Neuronal stem cell (in vitro differentiated cells): ENCODE results near the gene ASPG.

Experiments used
- DNase-seq: peaks from one replicate; pipeline ENCODE4 v3.0.0-alpha.2; 2013; ENCODE audit warnings: low spot score
- H2AFZ ChIP-seq: one replicate; pipeline ENCODE4 v1.6.1; 2013; ENCODE audit warnings: mild to moderate bottlenecking, low read length, inconsistent platforms
- H2AK5ac ChIP-seq: 2 replicates; pipeline ENCODE4 v1.6.1; 2013; ENCODE audit warnings: low read depth, mild to moderate bottlenecking, inconsistent platforms, low read length, moderate library complexity, mixed read lengths
- H2BK120ac ChIP-seq: 2 replicates; pipeline ENCODE4 v1.6.1; 2013; ENCODE audit warnings: low read depth, mild to moderate bottlenecking, inconsistent platforms, low read length, moderate library complexity, mixed read lengths
- H2BK12ac ChIP-seq: one replicate; pipeline ENCODE4 v1.6.1; 2013; ENCODE audit warnings: low read length, inconsistent platforms
- H2BK15ac ChIP-seq: 2 replicates; pipeline ENCODE4 v1.6.1; 2013; ENCODE audit warnings: mild to moderate bottlenecking, low read length, inconsistent platforms, mixed read lengths
- H2BK5ac ChIP-seq: one replicate; pipeline ENCODE4 v1.6.1; 2013; ENCODE audit warnings: inconsistent platforms, mild to moderate bottlenecking, low read length, moderate library complexity
- H3K14ac ChIP-seq: one replicate; pipeline ENCODE4 v1.6.1; 2013; ENCODE audit warnings: low read length, inconsistent platforms
- H3K18ac ChIP-seq: 2 replicates; pipeline ENCODE4 v1.6.1; 2013; ENCODE audit warnings: low read length, inconsistent platforms
- H3K23ac ChIP-seq: 2 replicates; pipeline ENCODE4 v1.6.1; 2013; ENCODE audit warnings: low read depth, mild to moderate bottlenecking, mixed read lengths, low read length, inconsistent platforms; ENCODE audit not compliant: poor library complexity
- H3K27ac ChIP-seq: replicated peaks from 3 replicates; pipeline ENCODE4 v1.5.1; 2013; ENCODE audit warnings: low read length, inconsistent platforms
- H3K27me3 ChIP-seq, 3 experiments: 2 replicates each; pipeline ENCODE4 v1.6.1; 2013; ENCODE audit warnings: low read length in 3 of 3, mild to moderate bottlenecking in 2 of 3, inconsistent platforms in 1 of 3, low read depth in 1 of 3, mixed read lengths in 1 of 3, moderate library complexity in 1 of 3; ENCODE audit not compliant: control insufficient read depth in 3 of 3, insufficient read depth in 3 of 3
- H3K36me3 ChIP-seq, 2 donors: replicated peaks in 1 of 2; 2 replicates each; pipeline ENCODE4 v1.6.1; 2013; ENCODE audit warnings: low read length in 2 of 2; ENCODE audit not compliant: control insufficient read depth in 2 of 2, insufficient read depth in 2 of 2
- H3K4ac ChIP-seq: 2 replicates; pipeline ENCODE4 v1.6.1; 2013; ENCODE audit warnings: inconsistent platforms, mild to moderate bottlenecking, low read length, moderate library complexity
- H3K4me1 ChIP-seq, 2 donors: 1 replicate in 1 of 2; 2 replicates in 1 of 2; pipeline ENCODE4 v1.6.1; 2013; ENCODE audit warnings: low read length in 2 of 2, low read depth in 1 of 2; ENCODE audit not compliant: control insufficient read depth in 2 of 2, insufficient read depth in 1 of 2
- H3K4me2 ChIP-seq: one replicate; pipeline ENCODE4 v1.6.1; 2013; ENCODE audit warnings: mild to moderate bottlenecking, low read length, inconsistent platforms; ENCODE audit not compliant: insufficient read depth, poor library complexity, severe bottlenecking
- H3K4me3 ChIP-seq, 2 donors: 2 replicates each; pipeline ENCODE4 v1.5.1; 2013; ENCODE audit warnings: low read length in 2 of 2, mild to moderate bottlenecking in 2 of 2, inconsistent platforms in 1 of 2, moderate library complexity in 1 of 2
- H3K79me1 ChIP-seq: one replicate; pipeline ENCODE4 v1.6.1; 2013; ENCODE audit warnings: low read depth, mild to moderate bottlenecking, inconsistent platforms, low read length, moderate library complexity
- H3K9ac ChIP-seq: one replicate; pipeline ENCODE4 v1.6.1; 2013; ENCODE audit warnings: mild to moderate bottlenecking, low read depth, low read length, inconsistent platforms; ENCODE audit not compliant: poor library complexity
- H3K9me3 ChIP-seq, 2 donors: replicated peaks in 1 of 2; 2 replicates each; pipeline versions ENCODE3 to v1.6.1; 2013; ENCODE audit warnings: low read length in 2 of 2, mild to moderate bottlenecking in 2 of 2, inconsistent platforms in 1 of 2, low read depth in 1 of 2, mixed read lengths in 1 of 2, moderate library complexity in 1 of 2; ENCODE audit not compliant: control insufficient read depth in 2 of 2, insufficient read depth in 1 of 2
- H4K8ac ChIP-seq: one replicate; pipeline ENCODE4 v1.6.1; 2013; ENCODE audit warnings: low read depth, mild to moderate bottlenecking, inconsistent platforms, low read length, moderate library complexity
- H4K91ac ChIP-seq: one replicate; pipeline ENCODE4 v1.6.1; 2013; ENCODE audit warnings: low read length, low read depth, mild to moderate bottlenecking, inconsistent platforms; ENCODE audit not compliant: poor library complexity
- WGBS, 2 donors: extraction: QIAGEN DNeasy Blood & Tissue Kit; methylation state at CpG; one replicate each; pipeline ENCODE4 v1.1.7; 2013; ENCODE audit warnings: missing lambda C conversion rate in 2 of 2, mixed read lengths in 1 of 2; ENCODE audit not compliant: insufficient read length in 2 of 2, insufficient replicate concordance in 1 of 2; ENCODE audit errors: extremely low coverage in 2 of 2; 5-methylcytosine and 5-hydroxymethylcytosine counted together

ASPG gene

DNA sequence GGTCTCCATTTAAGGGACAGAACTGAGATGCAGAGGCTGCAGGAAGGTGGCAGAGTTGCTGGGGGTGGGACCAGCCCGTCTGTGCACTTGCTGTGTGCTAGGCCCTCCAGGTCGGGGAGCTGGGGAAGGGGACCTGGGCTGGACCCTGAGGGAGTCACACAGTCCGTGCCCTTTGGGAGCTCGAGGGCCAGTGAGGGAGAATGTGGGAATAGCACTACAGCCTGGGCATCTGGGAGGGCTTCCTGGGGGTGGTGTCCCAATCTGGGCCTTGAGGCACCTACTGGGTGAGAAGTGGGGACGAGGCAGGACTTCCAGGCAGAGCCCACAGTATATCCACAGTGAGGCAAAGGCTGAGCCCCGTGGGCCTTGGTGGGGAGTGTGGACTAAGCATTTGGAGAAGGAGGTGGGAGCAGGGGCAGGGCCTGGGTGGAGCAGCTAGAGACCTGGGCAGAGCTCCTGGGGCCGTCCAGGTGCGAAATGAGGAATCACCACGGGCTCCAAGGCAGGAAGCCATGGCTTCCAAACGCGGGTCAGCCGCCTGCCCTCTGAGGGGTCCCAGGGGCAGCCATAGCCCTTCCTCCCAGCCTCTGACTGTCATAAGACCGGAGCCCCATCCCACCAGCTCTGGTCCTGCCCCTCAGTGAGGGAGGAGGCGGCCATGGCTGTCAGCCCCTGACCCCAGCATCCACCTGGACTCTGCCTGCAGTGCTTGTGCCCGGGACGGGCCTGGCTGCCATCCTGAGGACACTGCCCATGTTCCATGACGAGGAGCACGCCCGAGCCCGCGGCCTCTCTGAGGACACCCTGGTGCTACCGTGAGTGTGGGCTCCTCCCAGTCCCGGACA is 6.6 kb downstream of the ASPG start:
- Histone ChIP-seq H2AFZ (no peak overlapping the region), H3K23ac (no peak overlapping the region), H4K91ac (no peak overlapping the region), H2BK5ac (peak overlapping the region; percentile 48), H3K4ac (peak overlapping the region; percentile 8), H2BK15ac (peak overlapping the region; percentile 71), H3K14ac (peak overlapping the region; percentile 14), H3K9me3 (peaks cover 0 to 2% of the 10 kb centered on the region in 2 donors), H3K27ac (no peak overlapping the region), H2AK5ac (peak overlapping the region; percentile 90), H3K27me3 (peaks cover 0 to 23% (median 0%) of the 10 kb centered on the region in 3 experiments), H3K4me1 (peaks cover 0 to 5% of the 10 kb centered on the region in 2 donors), H3K4me3 (no peak overlapping the region), H2BK12ac (no peak overlapping the region), H2BK120ac (peak overlapping the region; percentile 31), H3K36me3 (no peaks in the 10 kb centered on the region), H3K18ac (peak overlapping the region; percentile 19), H3K4me2 (no peak overlapping the region), H3K9ac (no peak overlapping the region), H4K8ac (no peak overlapping the region), H3K79me1 (peaks cover 3% of the 10 kb centered on the region)
- no peak for DNase-seq
- no CpG with 5 or more reads among the region's 23 CpGs for WGBS, 2 donors

DNA sequence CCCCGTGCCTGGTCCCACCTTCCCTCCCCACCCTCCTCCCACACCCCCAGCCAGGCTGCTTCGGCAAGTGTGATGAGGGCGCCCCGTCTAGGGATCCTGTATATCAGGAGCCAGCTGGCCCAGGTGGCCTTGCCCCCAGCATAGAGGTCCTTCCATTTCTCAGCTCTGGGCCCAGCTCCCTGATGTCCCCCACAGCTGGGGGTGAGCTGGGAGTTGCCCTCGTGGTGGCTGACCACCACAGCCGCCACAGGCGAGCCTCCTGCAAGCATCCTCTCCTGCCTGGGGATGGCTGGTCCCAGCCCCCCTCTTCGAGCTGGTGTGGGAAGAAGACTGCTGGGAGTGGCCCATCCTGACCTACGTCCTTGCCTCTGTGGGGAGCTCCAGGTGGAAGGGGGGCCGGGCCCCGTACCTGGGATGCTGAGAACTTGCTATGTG is 7.4 kb downstream of the ASPG start:
- Histone ChIP-seq H2AK5ac (peak overlapping the region; percentile 90), H4K91ac (no peak overlapping the region), H3K27me3 (peaks cover 0 to 15% (median 0%) of the 10 kb centered on the region in 3 experiments), H3K79me1 (peaks cover 3% of the 10 kb centered on the region), H2BK15ac (peak overlapping the region; percentile 19), H3K23ac (no peak overlapping the region), H3K4me1 (peaks cover 0 to 5% of the 10 kb centered on the region in 2 donors), H3K9me3 (peaks cover 0 to 2% of the 10 kb centered on the region in 2 donors), H3K14ac (peak overlapping the region; percentile 31), H3K4me2 (no peak overlapping the region), H2BK120ac (no peak overlapping the region), H2BK12ac (peak overlapping the region; percentile 16), H3K4me3 (no peak overlapping the region), H3K18ac (peak overlapping the region; percentile 87), H3K36me3 (no peaks in the 10 kb centered on the region), H3K4ac (no peak overlapping the region), H3K9ac (no peak overlapping the region), H3K27ac (no peak overlapping the region), H2BK5ac (peak overlapping the region; percentile 39), H2AFZ (no peak overlapping the region), H4K8ac (no peak overlapping the region)
- WGBS, 2 donors: no CpG with 5 or more reads among the region's 11 CpGs
- no peak for DNase-seq

DNA sequence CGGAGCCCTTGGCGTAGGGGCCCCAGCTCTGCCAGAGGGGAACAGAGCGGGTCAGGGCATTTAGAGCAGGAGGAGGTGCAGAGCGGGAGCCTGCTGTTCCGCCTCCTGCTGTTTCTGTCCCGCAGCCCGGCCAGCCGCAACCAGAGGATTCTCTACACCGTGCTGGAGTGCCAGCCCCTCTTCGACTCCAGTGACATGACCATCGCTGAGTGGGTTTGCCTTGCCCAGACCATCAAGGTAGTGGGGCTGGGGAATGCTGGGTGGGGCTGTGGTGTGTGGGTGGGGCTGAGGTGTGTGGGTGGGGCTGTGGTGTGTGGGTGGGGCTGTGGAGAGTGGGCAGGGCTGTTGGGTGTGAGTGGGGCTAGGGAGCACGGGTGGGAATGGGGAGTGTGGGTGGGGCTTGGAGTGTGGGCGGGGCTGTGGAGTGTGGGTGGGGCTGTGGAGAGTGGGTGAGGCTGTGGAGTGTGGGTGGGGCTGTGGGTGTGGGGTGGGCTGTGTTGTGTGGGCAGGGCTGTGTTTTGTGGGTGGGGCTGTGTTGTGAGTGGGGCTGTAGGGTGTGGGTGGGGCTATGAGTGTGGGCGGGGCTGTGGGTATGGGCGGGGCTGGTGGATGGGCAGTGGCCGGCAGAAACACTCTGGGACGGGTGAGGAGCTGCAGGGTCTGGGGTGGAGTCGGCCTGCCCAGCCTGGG is 8.0 kb downstream of the ASPG start:
- Histone ChIP-seq H3K4me3 (no peak overlapping the region), H3K14ac (peak overlapping the region; percentile 31)
- DNase-seq: no peak

More for the DNA sequence above, 8.0 kb downstream of the ASPG start:
- peaks cover 3% of the 10 kb centered on the region for H3K79me1 ChIP-seq
- H4K8ac ChIP-seq: no peak overlapping the region
- H2AFZ ChIP-seq: no peak overlapping the region
- peaks cover 0 to 2% of the 10 kb centered on the region in 2 donors for H3K9me3 ChIP-seq
- H3K4me1 ChIP-seq: peaks cover 0 to 5% of the 10 kb centered on the region in 2 donors
- no peak overlapping the region for H4K91ac ChIP-seq
- H2AK5ac ChIP-seq: peak overlapping the region; percentile 90
- H3K4me2 ChIP-seq: no peak overlapping the region
- peak overlapping the region; percentile 34 for H2BK15ac ChIP-seq
- no peaks in the 10 kb centered on the region for H3K36me3 ChIP-seq
- peak overlapping the region; percentile 16 for H2BK12ac ChIP-seq
- no peak overlapping the region for H3K9ac ChIP-seq
- peak overlapping the region; percentile 39 for H2BK5ac ChIP-seq
- H3K27me3 ChIP-seq: peaks cover 0 to 14% (median 0%) of the 10 kb centered on the region in 3 experiments
- H2BK120ac ChIP-seq: no peak overlapping the region
- peak overlapping the region; percentile 87 for H3K18ac ChIP-seq
- H3K23ac ChIP-seq: no peak overlapping the region
- no CpG with 5 or more reads among the region's 18 CpGs for WGBS, 2 donors
- H3K27ac ChIP-seq: no peak overlapping the region
- no peak overlapping the region for H3K4ac ChIP-seq
